Cerebellar cortex (tissue), 1 donor: Measurements from ENCODE around the gene ADAMTS7.
"Not testable (repeated sequence)": the region's sequence is repeated elsewhere in the genome, so short reads cannot be mapped to it uniquely, and the experiment has no call there.

ENCODE experiments used
- DNase-seq: peaks from one replicate; pipeline ENCODE4 v3.0.0-alpha.2; 2015; ENCODE audit warnings: low spot score

ADAMTS7 gene

GRCh38 chr15:78828920-78829319, 17.7 kb upstream of the ADAMTS7 start:
- DNase-seq: no peak

- no peak for DNase-seq
Measured at GRCh38 chr15:78822514-78822913, 11.2 kb upstream of the ADAMTS7 start.

GRCh38 chr15:78811825-78812183, 540 bp upstream of the ADAMTS7 start:
- DNase-seq: no peak

- DNase-seq: peak; percentile 10
Measured at GRCh38 chr15:78810362-78811123, 721 bp downstream of the ADAMTS7 start.

- DNase-seq: peak; percentile 9
Measured at GRCh38 chr15:78810003-78810361, 1.3 kb downstream of the ADAMTS7 start.

- DNase-seq: peak; percentile 33
Measured at GRCh38 chr15:78808550-78808949, 2.7 kb downstream of the ADAMTS7 start.

- DNase-seq: no peak
Measured at GRCh38 chr15:78807359-78807758, 3.9 kb downstream of the ADAMTS7 start.

GRCh38 chr15:78804391-78804792, 6.9 kb downstream of the ADAMTS7 start:
- DNase-seq: peak; percentile 58

- DNase-seq: no peak
Measured at GRCh38 chr15:78800806-78801205, 10.5 kb downstream of the ADAMTS7 start.

- DNase-seq: no peak
Measured at GRCh38 chr15:78800189-78800588, 11.1 kb downstream of the ADAMTS7 start.

- not testable (repeated sequence) for DNase-seq
Measured at GRCh38 chr15:78799102-78799501, 12.2 kb downstream of the ADAMTS7 start.

- peak; percentile 23 for DNase-seq
Measured at GRCh38 chr15:78798355-78798754, 12.9 kb downstream of the ADAMTS7 start.

- no peak for DNase-seq
Measured at GRCh38 chr15:78797951-78798350, 13.3 kb downstream of the ADAMTS7 start.

- no peak for DNase-seq
Measured at GRCh38 chr15:78796510-78796909, 14.8 kb downstream of the ADAMTS7 start.

GRCh38 chr15:78795043-78795442, 16.2 kb downstream of the ADAMTS7 start:
- DNase-seq: no peak

GRCh38 chr15:78794446-78794845, 16.8 kb downstream of the ADAMTS7 start:
- DNase-seq: not testable (repeated sequence)

GRCh38 chr15:78791357-78791756, 19.9 kb downstream of the ADAMTS7 start:
- DNase-seq: no peak

- no peak for DNase-seq
Measured at GRCh38 chr15:78790027-78790426, 21.2 kb downstream of the ADAMTS7 start.

GRCh38 chr15:78789615-78790014, 21.6 kb downstream of the ADAMTS7 start:
- no peak for DNase-seq

- no peak for DNase-seq
Measured at GRCh38 chr15:78788016-78788660, 23.1 kb downstream of the ADAMTS7 start.

- peak; percentile 16 for DNase-seq
Measured at GRCh38 chr15:78782402-78782801, 28.9 kb downstream of the ADAMTS7 start.

- DNase-seq: not testable (repeated sequence)
Measured at GRCh38 chr15:78781381-78781780, 29.9 kb downstream of the ADAMTS7 start.

GRCh38 chr15:78779975-78780374, 31.3 kb downstream of the ADAMTS7 start:
- not testable (repeated sequence) for DNase-seq
